NCI-H774 (cell line): Measurements from ENCODE around the gene RBFOX2.

Experiments used
- DNase-seq: peaks from one replicate; lab custom pipeline; 2025; lab: John Stamatoyannopoulos, UW

Gene RBFOX2

GRCh38 chr22:35862697-35863096 is 165.9 kb downstream of the RBFOX2 start:
- no peak for DNase-seq

DNA sequence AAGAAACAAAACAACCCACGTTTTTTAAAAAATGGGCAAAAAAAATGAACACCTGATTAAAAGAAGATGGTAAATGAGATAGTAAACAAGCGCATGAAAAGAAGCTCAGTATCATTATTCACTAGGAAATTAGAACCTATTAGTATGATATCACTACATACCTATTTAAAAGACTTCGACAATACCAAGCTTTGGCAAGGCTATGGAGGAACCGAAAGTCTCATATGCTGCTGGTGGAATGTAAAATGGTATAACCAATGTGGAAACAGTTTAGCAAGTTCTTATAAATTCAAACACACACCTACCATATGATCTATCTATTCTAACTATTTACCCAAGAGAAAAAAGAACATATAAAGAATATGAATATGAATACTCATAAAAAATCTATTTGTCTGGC is 167.2 kb downstream of the RBFOX2 start:
- DNase-seq = no peak

DNA sequence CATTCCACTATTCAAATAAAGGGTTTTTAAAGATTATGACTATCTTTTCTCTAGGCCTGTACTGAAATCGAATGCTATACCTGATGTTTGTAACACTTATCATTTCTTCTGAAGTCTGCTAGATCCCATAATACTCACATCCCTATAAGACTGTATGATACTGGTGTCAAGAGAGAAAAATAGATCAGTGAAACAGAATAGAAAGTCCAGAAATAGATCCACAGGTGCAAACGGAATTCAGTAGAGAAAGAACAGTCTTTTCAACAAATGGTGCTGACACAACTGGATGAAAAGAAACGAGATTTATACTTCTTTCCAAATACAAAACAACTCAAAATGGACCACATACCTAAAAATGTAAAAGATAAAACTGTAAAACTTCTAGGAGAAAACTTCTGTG is 167.8 kb downstream of the RBFOX2 start:
- DNase-seq = no peak

DNA sequence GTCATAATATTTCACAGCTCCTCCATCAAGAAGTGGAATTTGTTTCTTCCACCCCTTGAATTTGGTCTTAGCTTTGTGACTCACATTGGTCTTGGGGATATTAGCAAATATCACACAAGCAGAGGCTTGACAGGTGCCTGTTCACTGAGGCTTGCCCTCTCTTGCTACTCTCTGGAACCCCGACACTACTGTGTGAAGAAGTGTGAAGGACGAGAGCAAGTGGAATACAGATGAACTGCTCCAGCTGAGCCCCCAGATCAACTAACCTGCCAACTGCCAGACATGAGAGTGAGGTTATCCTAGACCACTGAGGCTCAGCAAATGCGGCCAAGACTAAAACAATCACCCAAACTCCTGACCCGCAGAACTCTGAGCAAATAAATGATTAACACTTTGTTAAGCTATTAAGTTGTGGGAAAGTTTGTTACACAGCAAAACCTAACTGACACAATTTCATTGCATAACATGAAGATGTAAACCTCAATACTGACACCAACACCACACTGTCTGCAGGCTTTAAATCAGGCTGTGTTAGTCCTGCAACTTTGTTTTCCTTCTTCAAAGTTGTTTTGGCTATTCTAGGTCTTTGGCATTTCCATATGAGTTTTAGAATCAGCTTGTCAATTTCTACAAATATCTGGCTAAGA is 168.4 kb downstream of the RBFOX2 start:
- no peak for DNase-seq

DNA sequence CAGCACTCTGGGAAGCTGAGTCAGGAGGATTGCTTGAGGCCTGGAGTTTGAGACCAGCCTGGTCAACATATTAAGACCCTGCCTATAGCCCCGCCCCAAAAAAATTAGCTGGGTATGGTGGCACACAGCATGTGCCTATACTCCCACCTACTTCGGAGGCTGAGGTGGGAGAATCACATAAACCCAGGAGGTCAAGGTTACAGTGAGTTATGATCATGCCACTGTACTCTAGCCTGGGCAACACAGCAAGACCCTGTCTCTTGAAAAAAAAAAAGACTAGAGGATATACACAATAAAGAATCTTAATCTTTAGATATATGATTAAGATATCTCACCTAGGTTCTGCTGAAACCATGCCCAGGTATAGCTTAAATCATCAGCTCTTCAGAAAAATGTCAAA is 174.3 kb downstream of the RBFOX2 start:
- DNase-seq = no peak

- no peak for DNase-seq
These were observed 176.5 kb downstream of the RBFOX2 start for GRCh38 chr22:35852076-35852475.

DNA sequence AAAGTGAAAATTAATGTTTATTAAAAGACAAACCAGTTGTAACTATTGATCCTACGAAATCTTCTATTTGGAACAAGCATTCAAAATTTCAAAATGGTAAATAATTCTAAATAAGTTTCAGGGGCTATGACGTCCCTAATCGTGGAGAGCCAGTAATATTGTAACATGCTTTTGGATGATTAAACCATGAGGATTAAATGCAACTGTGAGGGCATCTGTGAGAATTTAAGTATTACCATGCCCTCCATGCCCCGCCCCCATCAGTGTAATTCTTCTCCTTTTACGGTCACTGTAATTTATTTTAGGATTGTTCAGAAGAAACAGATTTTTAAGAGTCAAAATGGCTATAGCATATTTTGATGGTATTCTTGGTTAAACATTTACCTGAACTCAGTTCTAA is 177.8 kb downstream of the RBFOX2 start:
- no peak for DNase-seq

GRCh38 chr22:35846804-35847203 is 181.8 kb downstream of the RBFOX2 start:
- no peak for DNase-seq

- no peak for DNase-seq
These were observed 183.7 kb downstream of the RBFOX2 start for GRCh38 chr22:35844886-35845285.

DNA sequence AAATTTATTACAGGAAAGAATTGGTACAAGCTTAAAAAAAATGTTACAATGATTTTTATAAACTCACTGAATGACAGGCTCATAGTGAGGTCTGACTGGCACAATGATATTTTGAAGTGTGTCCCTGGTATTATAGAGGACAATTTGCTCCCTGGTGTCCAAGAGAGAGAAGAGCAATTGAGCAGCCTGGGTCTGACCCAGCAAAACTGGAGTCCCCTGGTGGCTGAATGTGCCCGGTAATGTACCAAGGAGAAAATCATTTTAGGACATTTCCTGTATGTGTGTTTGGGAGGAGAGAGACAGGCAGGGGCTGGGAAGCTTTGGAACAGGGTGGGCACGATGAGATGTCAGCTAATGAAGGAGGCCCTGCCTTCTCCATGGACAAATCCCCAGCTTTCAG is 185.7 kb downstream of the RBFOX2 start:
- no peak for DNase-seq

DNA sequence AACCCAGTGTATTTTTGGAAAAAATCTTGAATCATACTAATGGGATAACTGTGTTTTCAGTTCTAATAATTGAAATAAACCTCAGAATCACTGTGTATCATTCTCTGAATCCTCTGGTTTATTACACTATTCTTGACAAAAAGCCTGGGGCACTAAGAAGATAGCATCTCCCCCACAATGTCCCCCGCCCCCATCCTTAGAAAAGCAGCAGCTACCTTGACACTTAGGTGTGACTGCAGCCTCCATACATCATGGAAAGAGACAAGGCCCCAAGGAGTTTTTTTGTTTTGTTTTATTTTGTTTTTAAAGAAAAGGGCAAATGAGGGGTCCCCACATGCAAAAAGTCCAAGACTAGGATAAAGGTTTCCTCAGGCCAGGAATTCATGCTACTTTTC is 186.1 kb downstream of the RBFOX2 start:
- no peak for DNase-seq

- DNase-seq = no peak
These were observed 186.6 kb downstream of the RBFOX2 start for GRCh38 chr22:35841907-35842518.

GRCh38 chr22:35840302-35840739 is 188.3 kb downstream of the RBFOX2 start:
- peak; percentile 82 for DNase-seq

DNA sequence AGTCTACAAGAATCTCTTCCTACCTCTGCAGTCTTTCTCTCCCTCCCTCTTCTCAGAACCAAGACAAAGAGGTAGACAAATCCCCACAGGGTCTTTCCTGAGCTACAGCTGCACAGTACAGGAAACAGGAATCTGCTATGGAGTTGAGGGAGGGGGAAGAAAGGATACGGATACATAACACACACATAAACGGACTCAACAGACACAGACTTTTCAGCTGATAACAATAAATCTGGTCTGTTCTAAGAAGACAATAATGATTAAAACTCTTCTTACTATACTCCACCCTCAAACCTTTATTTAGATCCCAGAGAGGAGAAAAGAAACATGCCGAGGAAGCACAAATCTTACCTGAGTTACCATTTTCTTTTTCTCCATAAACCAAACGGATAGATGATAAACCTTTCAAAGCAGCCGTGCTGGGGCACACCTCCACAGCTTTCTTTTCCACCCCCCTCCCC is 188.8 kb downstream of the RBFOX2 start:
- DNase-seq = no peak

- no peak for DNase-seq
These were observed 189.6 kb downstream of the RBFOX2 start for GRCh38 chr22:35838855-35839576.

DNA sequence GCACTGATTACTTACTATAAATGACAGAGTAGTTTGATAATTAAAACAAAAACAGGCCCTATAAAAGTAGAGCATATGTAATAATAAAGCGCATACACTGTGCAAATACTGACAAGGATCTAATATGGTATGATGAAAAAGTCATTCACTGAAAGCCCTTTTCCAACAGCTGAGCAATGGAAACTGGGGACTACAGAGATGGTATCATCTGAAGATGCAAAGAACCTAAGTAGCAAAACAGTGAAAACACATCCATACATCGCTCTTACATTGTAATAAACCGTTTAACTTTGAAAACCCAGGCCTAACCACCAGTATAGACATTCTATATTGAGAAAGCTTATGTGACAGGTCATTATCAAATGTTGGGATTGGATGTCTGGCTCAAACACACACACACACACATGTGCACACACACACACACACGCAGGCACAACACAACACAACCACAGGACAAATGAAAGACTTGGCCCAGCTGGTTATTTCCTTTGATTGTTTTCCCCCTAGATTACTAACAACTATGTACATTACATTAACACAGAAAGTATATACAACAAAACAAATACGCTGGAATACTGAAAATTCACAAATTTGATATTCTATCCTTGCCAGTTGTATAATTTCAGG is 191.4 kb downstream of the RBFOX2 start:
- no peak for DNase-seq

- peak; percentile 15 for DNase-seq
These were observed 192.5 kb downstream of the RBFOX2 start for GRCh38 chr22:35835998-35836691.

DNA sequence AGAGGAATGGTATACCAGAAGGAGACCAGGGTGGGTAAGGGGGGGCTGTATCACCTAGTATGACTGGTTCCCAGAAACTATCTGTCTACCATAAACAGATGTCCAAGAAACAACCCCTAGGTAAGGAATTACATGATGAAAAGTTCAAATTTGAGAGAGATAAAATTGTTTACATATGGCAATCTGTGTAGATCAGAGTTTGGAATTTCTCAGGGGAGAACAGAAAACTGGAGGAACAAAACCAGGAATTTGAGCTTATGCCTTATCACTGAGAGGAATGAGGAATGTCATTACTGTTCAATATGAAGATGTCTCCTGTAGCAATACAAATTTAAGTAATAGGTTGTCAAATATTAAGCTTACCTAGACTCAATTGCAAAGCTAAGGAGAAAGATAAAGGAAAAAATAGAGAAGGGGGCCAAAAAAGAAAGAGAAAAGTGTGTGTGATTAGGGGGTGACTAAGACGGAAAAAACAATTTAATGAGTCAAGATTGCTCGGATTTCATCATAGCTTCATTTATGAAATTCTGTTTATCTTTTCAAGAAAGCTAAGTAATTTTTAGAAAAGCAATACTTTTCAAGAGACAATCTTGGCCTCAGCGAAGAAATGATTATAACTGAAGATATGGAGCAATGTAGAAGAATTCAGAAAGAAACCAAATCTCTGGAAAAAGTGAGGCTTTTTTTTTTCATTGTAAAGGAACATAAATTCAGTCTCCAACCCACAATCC is 193.2 kb downstream of the RBFOX2 start:
- DNase-seq = no peak

- DNase-seq = no peak
These were observed 194.6 kb downstream of the RBFOX2 start for GRCh38 chr22:35834061-35834460.

- no peak for DNase-seq
These were observed 198.3 kb downstream of the RBFOX2 start for GRCh38 chr22:35830305-35830704.

GRCh38 chr22:35824256-35824655 is 204.4 kb downstream of the RBFOX2 start:
- DNase-seq = no peak
